Measurements from ENCODE around the gene STARD7.

Gene STARD7

GRCh38 chr2:96202152-96202854 is 6.3 kb downstream of the STARD7 start:
- TF ChIP-seq CTCF (IDR thresholded peaks at IDR 0.05), result no peak

GRCh38 chr2:96201338-96201737 is 7.3 kb downstream of the STARD7 start:
- no peak for TF ChIP-seq CTCF (IDR thresholded peaks at IDR 0.05)

- no peak for TF ChIP-seq CTCF (IDR thresholded peaks at IDR 0.05)
Observed at GRCh38 chr2:96198921-96199320, 9.7 kb downstream of the STARD7 start.

GRCh38 chr2:96197546-96198255 is 10.9 kb downstream of the STARD7 start:
- no peak for TF ChIP-seq CTCF (IDR thresholded peaks at IDR 0.05)

- TF ChIP-seq CTCF (IDR thresholded peaks at IDR 0.05), result no peak
Observed at GRCh38 chr2:96195410-96196066, 13.1 kb downstream of the STARD7 start.

GRCh38 chr2:96191937-96192670 is 16.5 kb downstream of the STARD7 start:
- no peak for TF ChIP-seq CTCF (IDR thresholded peaks at IDR 0.05)

GRCh38 chr2:96188821-96189526 is 19.7 kb downstream of the STARD7 start:
- TF ChIP-seq CTCF (IDR thresholded peaks at IDR 0.05), result no peak

All from LNCAP (cell line).